ENCODE results near the gene CPHXL2.

Gene CPHXL2

DNA sequence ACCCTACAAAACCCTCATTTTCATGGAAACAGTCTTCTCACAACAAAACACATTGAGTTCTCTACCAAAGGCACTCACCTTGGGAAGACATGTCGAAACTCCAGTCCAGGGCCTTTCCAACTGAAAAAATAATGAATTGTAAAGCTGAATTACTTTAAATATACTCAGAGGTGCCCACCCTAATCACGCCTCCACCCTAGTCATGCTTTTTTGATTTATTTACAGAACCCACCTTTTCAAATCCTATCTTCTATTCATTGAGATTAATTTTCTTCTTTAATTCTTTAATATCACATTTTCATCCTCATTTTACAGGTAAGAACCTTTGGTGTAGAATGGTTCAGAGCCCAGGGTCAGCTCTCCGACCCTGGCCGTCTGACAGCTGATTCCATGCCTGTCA is at the start of gene CPHXL2:
CPHXL2 (minus strand) TSS at position 101 of the 400 bp plus-strand sequence; CDS start at position 91, 10 bp downstream.
- DNase-seq: no peak

DNA sequence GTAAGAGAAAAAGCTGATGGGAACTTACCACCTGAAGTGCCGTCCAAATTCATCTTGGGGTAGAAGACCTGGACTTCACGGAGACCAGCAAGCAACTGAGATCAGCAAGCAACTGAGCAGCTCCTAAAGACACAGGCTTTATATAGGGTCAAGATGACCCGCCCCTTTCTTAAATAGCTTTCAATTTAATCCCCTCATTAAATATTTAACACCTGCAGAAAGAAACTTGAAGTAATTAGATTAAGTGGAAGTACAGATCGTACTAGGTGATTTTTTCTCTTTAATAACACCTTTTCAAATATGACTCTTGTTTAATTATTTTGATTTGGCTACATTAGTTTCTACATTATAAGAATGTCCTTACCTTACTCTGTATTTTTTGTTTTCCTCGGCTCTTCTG is 49.6 kb upstream of the CPHXL2 start, which contains the start of gene CPHXL:
CPHXL (minus strand) TSS at position 101 of the 400 bp plus-strand sequence; CDS start at position 53, 48 bp downstream.
- no peak for DNase-seq

DNA sequence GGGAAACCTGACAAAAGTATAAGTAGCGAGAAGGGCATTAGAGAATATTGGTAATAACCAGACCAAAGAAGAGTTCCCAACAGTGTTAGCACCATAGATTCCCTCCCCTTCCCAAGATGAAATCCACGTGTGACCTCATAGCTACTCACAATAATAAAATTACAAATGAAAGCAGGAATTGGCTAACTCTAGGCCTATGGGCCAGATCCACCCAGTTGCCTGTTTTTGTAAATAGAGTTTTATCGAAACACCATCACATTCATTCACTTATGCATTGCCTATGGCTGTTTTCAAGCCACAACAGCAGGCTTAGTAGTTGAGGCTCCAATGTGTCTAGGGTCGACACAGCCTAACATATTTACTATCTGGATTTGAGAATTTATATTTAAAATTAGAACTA is 41.6 kb upstream of the CPHXL2 start:
- no peak for DNase-seq

DNA sequence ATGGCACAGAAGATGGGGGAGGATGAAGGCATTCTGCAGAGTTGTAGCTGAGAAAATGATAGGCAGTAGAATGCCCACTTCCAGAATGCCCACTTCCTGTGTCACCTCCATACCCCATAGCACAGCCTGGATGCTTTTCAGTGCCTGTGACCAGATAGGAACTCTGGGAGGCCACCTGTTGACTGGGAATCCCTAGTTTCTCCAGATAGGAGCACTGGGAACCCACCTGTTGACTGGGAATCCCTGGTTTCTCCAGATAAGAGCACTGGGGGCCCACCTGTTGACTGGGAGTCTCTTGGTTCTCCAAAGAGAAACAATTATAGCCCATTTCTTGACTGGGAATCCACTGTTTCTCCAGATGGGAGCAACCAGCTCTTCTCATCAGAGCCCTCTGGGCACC is 37.9 kb upstream of the CPHXL2 start:
- no peak for DNase-seq

DNA sequence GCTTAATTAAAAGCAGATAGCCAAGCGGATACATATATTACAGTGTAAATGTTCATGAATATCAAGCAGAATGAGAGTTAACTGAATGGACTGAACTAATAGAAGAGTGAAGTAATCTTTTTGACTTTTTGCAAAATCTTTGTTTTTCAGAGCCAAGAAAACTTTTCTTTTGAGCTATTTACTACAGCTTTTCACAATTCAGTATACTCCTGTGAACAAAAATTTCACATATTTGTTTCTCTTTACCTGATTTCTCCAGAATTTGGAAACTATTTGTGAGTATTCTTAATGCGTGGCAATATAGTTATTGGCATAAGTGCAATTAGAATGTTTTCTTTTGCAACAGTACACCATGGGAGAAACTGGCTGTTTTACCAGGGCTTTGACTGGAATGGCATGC is 33.5 kb upstream of the CPHXL2 start:
- DNase-seq: no peak

DNA sequence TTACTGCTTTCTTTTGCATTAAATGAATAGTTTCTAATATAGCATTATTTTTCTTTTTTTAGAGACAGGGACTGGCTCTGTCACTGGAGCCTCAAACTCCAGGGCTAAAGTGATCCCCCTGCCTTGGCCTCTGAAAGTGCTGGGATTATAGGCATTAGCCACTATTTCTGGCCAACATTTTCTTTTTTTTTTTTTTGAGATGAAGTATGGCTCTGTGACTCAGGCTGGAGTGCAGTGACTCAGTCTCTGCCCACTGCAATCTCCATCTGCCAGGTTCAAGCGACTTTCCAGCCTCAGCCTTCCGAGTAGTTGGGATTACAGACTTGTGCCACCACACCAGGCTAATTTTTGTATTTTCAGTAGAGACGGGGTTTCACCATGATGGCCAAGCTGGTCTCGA is 26.5 kb upstream of the CPHXL2 start:
- no peak for DNase-seq

DNA sequence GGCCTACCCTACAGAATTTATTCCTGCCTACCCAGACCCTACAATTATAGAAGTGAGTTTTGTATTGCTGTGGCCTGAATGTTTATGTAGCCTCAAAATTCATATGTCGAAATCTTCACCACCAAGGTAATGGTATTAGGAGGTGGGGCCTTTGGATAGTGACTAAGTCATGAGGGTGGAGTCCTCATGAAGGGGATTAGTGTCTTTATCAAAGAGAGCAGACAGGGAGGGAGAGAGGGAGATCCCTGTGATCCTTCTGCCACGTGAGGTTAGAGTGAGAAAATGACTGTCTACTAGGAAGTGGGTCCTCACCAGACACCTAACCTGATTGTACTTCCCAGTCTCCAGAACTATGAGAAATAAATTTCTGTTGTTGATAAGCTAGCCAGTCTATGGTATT is 25.4 kb upstream of the CPHXL2 start:
- no peak for DNase-seq

DNA sequence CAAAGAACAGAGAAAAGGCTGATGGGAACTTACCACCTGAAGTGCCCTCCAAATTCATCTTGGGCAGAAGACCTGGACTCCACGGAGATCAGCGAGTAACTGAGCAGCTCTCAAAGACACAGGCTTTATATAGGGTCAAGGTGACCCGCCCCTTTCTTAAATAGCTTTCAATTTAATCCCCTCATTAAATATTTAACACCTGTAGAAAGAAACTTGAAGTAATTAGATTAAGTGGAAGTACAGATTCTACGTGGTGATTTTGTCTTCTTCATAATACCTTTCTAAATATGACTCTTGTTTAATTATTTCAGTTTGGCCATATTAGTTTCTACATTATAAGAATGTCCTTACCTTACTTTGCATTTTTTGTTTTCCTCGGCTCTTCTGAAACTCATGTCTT is 24.6 kb upstream of the CPHXL2 start, which contains the start of gene DUXB:
DUXB (minus strand) TSS at position 101 of the 400 bp plus-strand sequence; CDS start at position 58, 43 bp downstream.
- no peak for DNase-seq

DNA sequence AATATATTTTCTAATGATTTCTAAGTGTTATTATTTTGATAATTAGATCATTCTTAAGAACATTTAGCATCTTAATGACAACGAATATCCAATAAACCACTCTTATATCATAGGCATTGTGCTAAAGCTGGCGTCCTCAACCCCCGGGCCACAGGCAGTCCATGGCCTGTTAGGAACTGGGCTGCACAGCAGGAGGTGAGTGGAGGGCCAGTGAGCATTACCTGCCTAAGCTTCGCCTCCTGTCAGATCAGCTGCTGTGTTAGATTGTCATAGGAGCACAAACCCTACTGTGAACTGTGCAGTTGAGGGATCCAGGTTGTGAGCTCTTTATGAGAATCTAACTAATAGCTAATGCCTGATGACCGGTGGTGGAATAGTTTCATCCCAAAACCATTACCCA is 20.8 kb upstream of the CPHXL2 start:
- no peak for DNase-seq

DNA sequence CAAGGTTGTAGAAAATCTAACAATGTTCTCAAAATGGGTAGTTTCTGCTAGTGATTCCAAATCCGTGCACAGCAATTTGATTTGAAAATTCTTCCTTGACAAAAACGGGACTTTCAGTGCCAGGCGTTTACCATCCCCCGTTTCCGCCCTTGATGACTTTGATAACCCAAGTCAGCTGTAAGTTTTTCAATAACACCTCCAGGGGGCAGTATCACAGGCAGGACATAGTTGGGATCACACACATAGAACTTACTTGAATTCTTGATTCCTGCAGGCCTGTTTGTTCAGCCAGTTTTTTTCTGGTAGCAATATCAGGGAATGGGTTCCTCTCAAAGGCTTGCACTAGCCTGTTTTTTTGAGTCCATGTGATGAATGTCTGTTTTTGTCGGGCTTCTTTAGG is 18.9 kb upstream of the CPHXL2 start:
- no peak for DNase-seq

DNA sequence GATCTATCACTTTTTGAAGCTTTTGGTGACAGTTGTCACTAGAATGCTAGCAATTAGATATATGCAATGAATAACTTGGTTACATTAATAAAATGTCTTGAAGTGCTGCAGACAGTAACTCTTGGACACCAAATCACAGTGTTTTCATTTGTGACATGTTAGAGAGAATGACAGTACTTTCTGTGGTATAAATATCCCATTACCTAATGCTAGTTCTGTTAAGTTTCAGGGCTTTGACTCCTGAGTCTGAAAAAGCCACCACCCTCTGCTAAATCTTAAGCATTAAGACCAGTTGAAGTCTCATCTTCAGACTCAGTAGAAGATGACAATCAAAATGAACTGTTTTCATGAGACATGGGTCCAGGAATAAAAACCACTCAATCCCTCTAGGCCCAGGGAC is 10.6 kb upstream of the CPHXL2 start:
- no peak for DNase-seq

DNA sequence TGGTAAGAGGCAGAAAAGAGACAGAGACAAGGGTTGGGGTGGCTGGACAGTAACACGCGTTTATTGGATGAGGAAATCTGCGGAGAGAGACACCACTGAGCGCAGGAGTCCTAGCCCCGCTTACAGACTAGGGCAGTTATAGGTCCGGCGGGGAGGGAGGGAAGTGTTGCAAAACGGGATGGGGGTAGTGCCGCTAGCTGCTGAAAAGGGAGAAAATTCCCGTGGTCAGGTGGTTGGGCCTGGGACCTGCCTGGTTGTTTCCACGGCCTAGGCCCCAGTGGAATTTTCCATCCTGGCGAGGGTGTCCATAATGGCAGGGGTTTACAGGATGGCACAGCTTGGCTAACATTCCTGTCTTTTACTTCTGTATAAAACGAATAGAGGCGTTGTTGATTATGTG is 5.5 kb upstream of the CPHXL2 start:
- DNase-seq: no peak

DNA sequence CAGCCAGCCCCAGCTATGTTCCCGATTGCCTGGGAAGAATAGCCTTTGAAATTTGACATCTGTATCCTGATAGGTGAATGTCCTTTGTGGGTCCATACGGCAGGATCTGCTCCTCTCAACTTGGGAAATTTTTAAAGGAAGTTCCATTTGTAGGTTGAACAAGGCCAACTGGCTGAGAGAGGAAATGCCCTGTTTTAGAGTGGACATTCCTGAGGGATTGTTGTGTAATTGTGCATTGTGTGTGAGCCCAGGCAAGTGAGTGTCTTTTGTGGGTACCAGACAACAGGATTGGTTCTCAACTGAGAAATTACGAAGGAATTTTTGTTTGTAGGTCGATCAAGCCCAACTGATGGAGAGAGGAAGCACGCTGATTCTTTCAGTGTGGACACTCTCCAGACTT is 2.6 kb upstream of the CPHXL2 start:
- no peak for DNase-seq

DNA sequence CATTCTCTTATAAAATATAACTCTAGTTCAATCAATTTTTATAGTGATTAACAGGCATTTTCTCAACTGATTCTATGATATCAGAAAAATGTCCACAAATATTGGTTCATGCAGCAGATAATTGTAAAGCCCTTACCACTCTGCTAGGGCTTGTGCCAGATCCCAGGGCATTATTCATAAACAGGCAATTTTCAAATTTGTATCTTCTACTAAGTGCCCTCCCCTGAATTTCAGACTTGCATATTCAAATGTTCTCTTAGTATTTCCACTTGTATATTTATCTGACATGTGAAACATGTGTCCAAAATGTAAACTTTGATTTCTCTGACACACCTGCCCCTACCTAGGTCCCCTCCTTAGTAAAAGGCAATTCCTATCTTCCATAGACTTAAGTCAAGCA is 9.3 kb downstream of the CPHXL2 start:
- DNase-seq: no peak

DNA sequence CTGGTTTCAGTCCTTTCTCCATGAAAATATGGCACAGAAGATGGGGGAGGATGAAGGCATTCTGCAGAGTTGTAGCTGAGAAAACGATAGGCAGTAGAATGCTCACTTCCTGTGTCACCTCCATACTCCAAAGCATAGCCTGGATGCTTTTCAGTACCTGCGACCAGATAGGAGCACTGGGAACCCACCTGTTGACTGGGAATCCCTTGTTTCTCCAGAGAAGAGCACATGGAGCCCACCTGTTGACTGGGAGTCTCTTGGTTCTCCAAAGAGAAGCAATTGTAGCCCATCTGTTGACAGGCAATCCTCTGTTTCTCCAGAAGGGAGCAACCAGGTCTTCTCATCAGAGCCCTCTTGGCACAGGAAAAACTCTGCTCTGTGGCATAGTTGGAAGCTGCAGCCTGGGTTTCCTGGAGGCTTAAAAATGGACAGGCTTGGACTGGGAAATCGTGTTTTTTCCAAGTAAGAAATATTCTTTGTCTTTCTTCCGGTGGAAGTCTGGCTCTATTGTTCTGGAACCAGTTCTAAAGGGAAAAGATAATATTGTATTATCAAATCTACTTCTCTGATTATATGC is 16.0 kb downstream of the CPHXL2 start:
- no peak for DNase-seq

DNA sequence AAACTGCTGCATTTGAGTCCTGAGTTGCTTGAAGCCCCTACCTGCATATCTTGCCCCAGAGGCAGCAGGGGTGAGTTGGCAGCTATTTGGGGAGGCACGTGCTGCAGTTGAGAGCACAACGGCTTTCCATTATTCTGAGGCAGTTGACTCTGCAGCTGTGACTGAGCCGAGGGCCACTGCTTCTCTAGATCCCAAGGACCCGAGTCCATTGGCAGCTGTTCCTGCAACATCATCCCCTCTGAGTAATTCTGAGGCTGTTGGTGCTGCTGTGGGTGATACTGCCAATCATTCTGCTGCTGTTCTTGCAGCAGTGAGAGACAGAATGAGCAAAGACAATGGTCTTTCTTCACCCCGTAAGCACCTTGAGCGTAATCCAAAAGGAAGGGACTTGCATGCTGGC is 16.5 kb downstream of the CPHXL2 start:
- DNase-seq: no peak

DNA sequence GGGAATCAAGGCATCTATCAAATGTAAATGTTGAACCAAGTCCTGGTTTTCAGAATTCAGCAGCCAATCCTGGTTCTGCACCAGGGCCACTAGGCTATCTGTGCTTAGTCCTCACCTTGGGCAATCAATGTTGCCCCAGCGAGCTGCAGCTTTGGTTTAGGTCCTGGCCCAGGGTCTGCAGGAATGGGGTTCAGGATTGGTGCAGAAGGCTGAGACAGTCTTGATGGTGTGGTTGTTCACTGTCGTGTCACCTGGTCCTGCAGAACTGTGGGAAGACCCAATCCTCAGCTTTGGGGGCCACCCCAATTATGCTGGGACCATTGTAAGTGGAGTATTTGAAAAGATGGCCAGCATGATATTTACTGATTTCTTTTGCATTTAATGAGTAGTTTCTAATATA is 18.6 kb downstream of the CPHXL2 start:
- no peak for DNase-seq

DNA sequence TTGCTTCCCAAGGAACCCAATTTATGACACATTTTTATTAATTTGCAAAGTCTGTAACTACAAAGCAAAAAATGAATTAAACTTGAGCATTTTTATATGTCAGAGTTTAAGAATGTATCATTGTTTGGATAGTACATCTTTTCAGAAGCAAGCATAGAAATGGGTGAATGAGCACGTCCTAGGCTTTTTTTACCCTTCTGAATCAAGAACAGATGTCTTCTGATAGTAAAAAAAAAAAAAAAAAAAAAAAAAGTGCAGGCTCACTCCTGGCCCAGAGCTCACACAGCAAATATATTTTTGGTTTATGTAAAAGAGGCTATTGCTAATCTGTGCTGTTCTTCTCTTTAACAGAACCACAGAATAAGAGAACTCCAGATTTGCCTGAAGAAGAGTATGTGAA is 22.9 kb downstream of the CPHXL2 start:
- no peak for DNase-seq

DNA sequence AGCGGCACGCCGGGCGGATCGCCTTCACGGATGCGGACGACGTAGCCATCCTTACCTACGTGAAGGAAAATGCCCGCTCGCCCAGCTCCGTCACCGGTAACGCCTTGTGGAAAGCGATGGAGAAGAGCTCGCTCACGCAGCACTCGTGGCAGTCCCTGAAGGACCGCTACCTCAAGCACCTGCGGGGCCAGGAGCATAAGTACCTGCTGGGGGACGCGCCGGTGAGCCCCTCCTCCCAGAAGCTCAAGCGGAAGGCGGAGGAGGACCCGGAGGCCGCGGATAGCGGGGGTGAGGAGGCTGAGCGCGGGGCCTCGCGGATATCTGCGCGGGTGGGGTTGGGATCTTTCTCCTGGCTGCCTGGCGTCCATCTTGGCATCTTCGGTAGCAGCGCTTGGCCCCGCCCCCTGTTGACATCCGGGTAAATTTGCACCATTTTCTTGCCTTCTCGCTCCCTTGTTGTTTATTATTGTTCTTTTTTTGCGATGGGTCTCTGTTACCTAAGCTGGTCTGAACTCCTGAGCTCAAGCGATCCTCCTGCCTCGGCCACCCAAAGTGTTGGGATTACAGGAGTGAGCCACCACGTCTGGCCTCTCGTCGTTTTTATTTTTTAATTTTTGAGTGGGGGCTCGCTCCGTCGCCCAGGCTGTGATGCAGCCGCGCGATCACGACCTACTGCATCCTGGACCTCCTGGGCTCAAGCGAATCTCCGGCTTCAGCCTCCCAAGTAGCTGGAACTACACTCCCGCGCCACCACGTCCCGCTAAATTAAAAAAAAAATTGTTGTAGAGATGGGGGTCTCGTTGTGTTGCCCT is 28.3 kb downstream of the CPHXL2 start:
- peak; percentile 45 to 80 for DNase-seq

DNA sequence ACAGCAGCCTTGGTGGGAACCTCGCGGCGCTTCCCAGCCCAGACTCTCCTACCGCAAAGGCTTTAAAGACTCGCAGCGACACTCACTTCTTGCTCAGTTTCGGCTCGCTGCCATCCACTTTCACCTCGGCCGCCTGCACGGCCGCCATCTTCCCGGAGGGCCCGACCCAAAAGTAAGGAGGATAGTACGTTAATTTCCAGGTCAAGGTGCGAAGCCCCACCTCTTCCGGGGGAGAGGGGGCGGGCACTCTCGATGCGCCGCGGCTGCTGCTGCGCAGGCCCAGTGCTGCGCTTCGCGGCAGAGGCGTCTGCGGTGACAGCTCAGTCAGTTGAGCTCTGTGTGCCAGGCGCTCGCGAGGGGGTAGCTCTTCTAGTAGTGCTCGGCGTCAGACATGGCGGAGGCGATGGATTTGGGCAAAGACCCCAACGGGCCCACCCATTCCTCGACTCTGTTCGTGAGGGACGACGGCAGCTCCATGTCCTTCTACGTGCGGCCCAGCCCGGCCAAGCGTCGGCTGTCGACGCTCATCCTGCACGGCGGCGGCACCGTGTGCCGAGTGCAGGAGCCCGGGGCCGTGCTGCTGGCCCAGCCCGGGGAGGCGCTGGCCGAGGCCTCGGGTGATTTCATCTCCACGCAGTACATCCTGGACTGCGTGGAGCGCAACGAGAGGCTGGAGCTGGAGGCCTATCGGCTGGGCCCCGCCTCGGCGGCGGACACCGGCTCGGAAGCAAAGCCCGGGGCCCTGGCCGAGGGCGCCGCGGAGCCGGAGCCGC is 29.1 kb downstream of the CPHXL2 start, which contains the start of the genes KARS1 and TERF2IP:
KARS1 (minus strand) TSS at position 174 of the 773 bp plus-strand sequence; CDS start at position 148, 26 bp downstream.
TERF2IP (plus strand) TSS at position 282 of the 773 bp plus-strand sequence; CDS start at position 392, 110 bp downstream.
- DNase-seq: peak; percentile 74 to 92

DNA sequence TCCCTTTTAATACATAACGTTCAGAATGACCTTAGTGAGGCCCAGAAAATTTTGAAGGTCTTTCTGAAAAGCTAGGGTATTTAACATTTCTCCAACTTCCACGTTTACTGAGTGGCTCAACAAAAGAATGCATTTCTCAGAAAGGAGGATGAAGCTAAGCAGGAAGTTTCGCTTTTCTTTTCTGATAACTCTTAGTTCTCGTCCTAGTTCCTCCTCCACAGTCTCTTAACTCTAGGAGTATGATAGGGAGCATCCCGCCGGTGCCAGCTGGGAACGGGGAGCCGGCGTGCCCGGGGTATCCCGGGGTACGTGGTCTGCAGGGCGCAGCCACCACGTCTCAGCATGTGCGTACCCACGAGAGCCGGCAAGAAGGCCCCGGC is 29.7 kb downstream of the CPHXL2 start:
- DNase-seq: no peak

DNA sequence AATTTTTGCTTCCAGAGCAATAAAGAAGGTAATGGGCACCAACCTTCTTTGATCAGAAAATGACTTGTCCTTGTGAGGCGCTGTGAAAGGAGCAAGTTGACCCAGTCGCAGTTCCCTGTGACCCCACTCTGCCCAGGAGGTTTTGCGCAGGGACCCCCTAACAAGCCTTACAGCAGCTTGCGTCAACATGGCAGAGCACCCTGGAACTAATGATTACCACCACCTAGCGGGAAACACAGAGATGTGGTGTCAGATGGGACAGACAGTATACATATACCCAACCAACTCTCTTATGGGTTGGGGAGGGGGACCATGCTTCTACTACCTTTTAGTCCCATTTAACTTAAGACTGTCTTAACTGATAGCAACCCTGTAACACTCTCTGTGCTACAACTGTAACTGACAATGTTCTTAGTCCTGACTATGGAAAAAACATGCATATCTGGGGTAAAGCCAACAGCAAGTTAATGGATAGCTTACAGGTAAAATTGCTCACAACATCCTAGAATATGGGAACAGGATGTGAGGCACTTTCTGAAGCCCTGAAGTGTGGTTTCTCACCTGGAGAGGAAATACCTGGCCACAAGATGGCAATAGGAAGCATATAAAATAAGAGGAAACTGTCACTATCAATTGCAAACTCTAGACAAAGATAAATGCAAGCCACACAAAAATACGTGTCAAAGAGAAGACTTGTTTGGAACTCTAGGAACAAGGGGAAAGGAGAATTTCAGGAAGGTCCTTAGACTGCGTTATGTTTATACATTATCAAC is 32.4 kb downstream of the CPHXL2 start:
- no peak for DNase-seq

DNA sequence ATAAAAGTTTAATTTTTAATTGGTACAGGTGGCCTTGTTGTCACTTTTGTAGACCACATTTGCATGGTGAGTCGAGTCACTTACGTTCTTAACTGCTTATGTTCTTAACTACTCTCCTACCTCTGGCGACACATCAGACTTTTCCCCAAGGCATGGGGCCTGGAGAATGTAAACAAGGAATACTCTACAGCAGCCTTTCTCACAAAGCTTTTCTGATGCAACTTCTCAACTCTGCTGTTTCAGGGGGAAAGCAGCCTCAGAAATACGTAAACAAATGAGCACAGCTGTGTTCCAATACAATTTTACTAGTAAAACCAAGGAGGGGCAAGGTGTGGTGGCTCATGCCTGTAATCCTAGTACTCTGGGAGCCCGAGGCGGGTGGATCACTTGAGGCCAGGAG is 36.2 kb downstream of the CPHXL2 start:
- no peak for DNase-seq

Measured in SW 1271 (cell line).